Prostate gland (tissue), 2 donors: ENCODE data around the gene OLFML2B. TPM values are rescaled to one million over a fixed set of nuclear protein-coding genes. Genes with fewer than 3 reads are reported as not detected.

Experiments
- DNase-seq: peaks from one replicate; pipeline ENCODE4 v3.0.0-alpha.2; 2019; ENCODE audit warnings: low spot score
- H3K27ac ChIP-seq, 2 donors: fragments of 200-600 bp; sonication (generic); 2 replicates each; pipeline ENCODE4 v1.5.1; 2017 to 2019
- H3K27me3 ChIP-seq: fragments of 200-600 bp; sonication (generic); replicated peaks from 2 replicates; pipeline ENCODE4 v1.5.1; 2019; ENCODE audit not compliant: insufficient read depth
- H3K36me3 ChIP-seq, 2 donors: fragments of 200-600 bp; sonication (generic); 1 replicate in 1 of 2; 2 replicates in 1 of 2; pipeline versions ENCODE4 v1.5.1 to v1.8.1; 2017 to 2019
- H3K4me1 ChIP-seq: fragments of 200-600 bp; sonication (generic); replicated peaks from 2 replicates; pipeline ENCODE4 v1.5.1; 2019
- H3K4me3 ChIP-seq, 2 donors: fragments of 200-600 bp; sonication (generic); 2 replicates each; pipeline ENCODE4 v1.5.1; 2017 to 2019
- H3K9me3 ChIP-seq: fragments of 200-600 bp; sonication (generic); 2 replicates; pipeline ENCODE4 v1.5.1; 2017
- CTCF ChIP-seq, 4 experiments: fragments of 200-600 bp in 2 of 4; fragments of 450-650 bp in 2 of 4; sonication (generic) in 2 of 4; IDR thresholded peaks; 1 replicate in 3 of 4; 2 replicates in 1 of 4; pipeline ENCODE4 v1.5.1; 2016 to 2019; ENCODE audit warnings: antibody characterized with exemption in 4 of 4, mild to moderate bottlenecking in 2 of 4, moderate library complexity in 2 of 4
- POLR2A ChIP-seq: fragments of 450-650 bp; IDR thresholded peaks from one replicate; pipeline ENCODE4 v1.6.1; 2016; ENCODE audit warnings: antibody characterized with exemption, mild to moderate bottlenecking
- POLR2AphosphoS5 ChIP-seq: sonication (generic); formaldehyde crosslinking; IDR thresholded peaks from one replicate; pipeline ENCODE4 v1.6.1; 2017; ENCODE audit warnings: antibody characterized with exemption
- WGBS: methylation state at CpG from one replicate; pipeline ENCODE4 v1.1.5; 2018; 5-methylcytosine and 5-hydroxymethylcytosine counted together
- intact Hi-C: fragments of 100-400 bp; cut with DNase I; formaldehyde crosslinking; loops from one replicate; pipeline ENCODE4 v1.14.2; 2022
- total RNA-seq, 2 donors: library from RNA; depleted of rRNA; stranded (reverse); fragments of >200 nt; gene quantifications; one replicate each; pipeline ENCODE4 v1.1.0, GENCODE V29; 2016

OLFML2B gene
- total RNA-seq, 2 donors from 2014 or later: 3.2 to 29.7 TPM

GRCh38 chr1:161997152-161997551 is 26.5 kb downstream of the OLFML2B start:
- H3K4me1 ChIP-seq: no peaks in the 10 kb centered on the region
- no peaks in the 10 kb centered on the region for H3K9me3 ChIP-seq
- WGBS: 71% methylated on average over 1 of the region's 1 CpG
- H3K36me3 ChIP-seq: no peaks in the 10 kb centered on the region
- no peak overlapping the region for H3K27ac ChIP-seq
- no peak for DNase-seq
- H3K4me3 ChIP-seq: no peak overlapping the region
- no peaks in the 10 kb centered on the region for H3K27me3 ChIP-seq
- TF ChIP-seq CTCF (IDR thresholded peaks at IDR 0.05): no peak
- no peak for TF ChIP-seq POLR2A
- no peak for TF ChIP-seq POLR2AphosphoS5
- intact Hi-C loops: no loop called here

GRCh38 chr1:161994175-161994668 is 29.4 kb downstream of the OLFML2B start:
- Histone ChIP-seq H3K27me3 (no peaks in the 10 kb centered on the region), H3K27ac (no peak overlapping the region), H3K4me1 (no peaks in the 10 kb centered on the region), H3K9me3 (no peaks in the 10 kb centered on the region), H3K4me3 (no peak overlapping the region), H3K36me3 (no peaks in the 10 kb centered on the region)
- intact Hi-C loops: no loop called here
- 52% methylated on average over 9 of the region's 9 CpGs for WGBS
- TF ChIP-seq POLR2AphosphoS5 (no peak), CTCF (IDR thresholded peaks at IDR 0.05) (no peak), POLR2A (no peak)
- no peak for DNase-seq

- H3K27me3 ChIP-seq: no peaks in the 10 kb centered on the region
- intact Hi-C loops: no loop called here
- no peak for DNase-seq
- H3K27ac ChIP-seq: no peak overlapping the region
- 87% methylated on average over 11 of the region's 11 CpGs for WGBS
- TF ChIP-seq POLR2A (no peak), POLR2AphosphoS5 (no peak), CTCF (IDR thresholded peaks at IDR 0.05) (no peak)
- no peaks in the 10 kb centered on the region for H3K9me3 ChIP-seq
- H3K4me3 ChIP-seq: no peak overlapping the region
- no peaks in the 10 kb centered on the region for H3K4me1 ChIP-seq
- H3K36me3 ChIP-seq: no peaks in the 10 kb centered on the region
These were observed 30.1 kb downstream of the OLFML2B start for GRCh38 chr1:161993576-161993975.

- no peaks in the 10 kb centered on the region for H3K4me1 ChIP-seq
- H3K9me3 ChIP-seq: no peaks in the 10 kb centered on the region
- intact Hi-C loops: loop anchor here (2.0 kb wide), 1 partner anchor 67 kb away; no protein-coding TSS in a partner anchor
- no peak overlapping the region for H3K27ac ChIP-seq
- 83% methylated on average over 5 of the region's 5 CpGs for WGBS
- H3K36me3 ChIP-seq: no peaks in the 10 kb centered on the region
- TF ChIP-seq CTCF (IDR thresholded peaks at IDR 0.05): no peak
- no peak for TF ChIP-seq POLR2A
- no peak overlapping the region for H3K4me3 ChIP-seq
- no peak for DNase-seq
- H3K27me3 ChIP-seq: no peaks in the 10 kb centered on the region
These were observed 33.9 kb downstream of the OLFML2B start for GRCh38 chr1:161989786-161990185.

- no peaks in the 10 kb centered on the region for H3K4me1 ChIP-seq
- intact Hi-C loops: loop anchor here (2.0 kb wide), 1 partner anchor 66 kb away; no protein-coding TSS in a partner anchor
- H3K4me3 ChIP-seq: no peak overlapping the region
- no peaks in the 10 kb centered on the region for H3K27me3 ChIP-seq
- no peaks in the 10 kb centered on the region for H3K36me3 ChIP-seq
- no peak for DNase-seq
- TF ChIP-seq POLR2A (no peak), POLR2AphosphoS5 (no peak), CTCF (IDR thresholded peaks at IDR 0.05) (no peak)
- no peak overlapping the region for H3K27ac ChIP-seq
- H3K9me3 ChIP-seq: no peaks in the 10 kb centered on the region
These were observed 34.6 kb downstream of the OLFML2B start for GRCh38 chr1:161989108-161989507.
